ENCODE measurements around the gene JPH2.
"Not testable (repeated sequence)": the region's sequence is repeated elsewhere in the genome, so short reads cannot be mapped to it uniquely, and the experiment has no call there.

The JPH2 gene

GRCh38 chr20:44211177-44212039 lies 24.4 kb upstream of the JPH2 start:
- no peak for DNase-seq

DNA sequence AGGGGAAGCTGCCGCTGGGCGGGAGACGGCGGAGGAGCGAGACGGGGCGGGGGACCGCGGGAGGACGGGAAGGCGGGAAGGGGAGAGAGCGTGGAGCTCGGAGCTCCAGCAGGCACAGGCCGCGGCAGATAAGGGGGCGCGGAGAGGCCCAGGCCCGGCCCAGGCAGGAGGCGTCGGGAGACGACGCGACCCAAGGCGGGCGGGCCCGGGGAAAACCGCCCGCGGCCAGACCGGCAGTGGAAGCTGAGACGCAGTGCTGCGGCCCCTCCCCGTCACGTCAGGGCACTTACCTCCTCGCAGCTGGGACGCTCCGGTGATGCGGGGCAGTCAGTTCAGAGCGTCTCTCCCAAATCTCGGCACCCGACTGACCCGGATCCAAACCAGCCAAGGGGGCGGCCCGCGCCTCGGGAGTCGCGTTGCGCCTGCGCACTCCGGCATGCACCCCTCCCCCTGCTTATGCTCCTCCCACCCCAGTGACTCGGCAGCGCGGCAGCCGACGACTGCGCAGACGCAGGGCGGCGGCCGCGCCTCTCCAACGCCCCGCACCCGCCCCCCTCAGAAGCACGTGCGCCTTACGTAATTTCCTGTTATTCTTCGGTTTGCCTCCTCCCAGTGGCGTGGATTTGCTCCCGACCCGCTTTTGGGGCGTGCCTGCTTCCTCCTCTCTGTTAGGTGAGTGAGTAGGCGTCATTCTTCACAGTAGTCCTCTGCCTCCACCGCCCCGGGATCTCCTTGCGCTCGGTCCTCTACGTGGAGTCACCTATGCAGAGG lies 23.6 kb upstream of the JPH2 start, which contains the start of gene OSER1:
OSER1 (minus strand) TSS at position 366 of the 771 bp plus-strand sequence. CDS start 3,814 bp downstream, outside the sequence.
- peak; percentile 98 for DNase-seq

GRCh38 chr20:44209686-44210405 lies 22.9 kb upstream of the JPH2 start:
- DNase-seq, result no peak

- DNase-seq, result no peak
Measured at GRCh38 chr20:44208770-44209169, 21.8 kb upstream of the JPH2 start.

- no peak for DNase-seq
Measured at GRCh38 chr20:44208165-44208564, 21.2 kb upstream of the JPH2 start.

DNA sequence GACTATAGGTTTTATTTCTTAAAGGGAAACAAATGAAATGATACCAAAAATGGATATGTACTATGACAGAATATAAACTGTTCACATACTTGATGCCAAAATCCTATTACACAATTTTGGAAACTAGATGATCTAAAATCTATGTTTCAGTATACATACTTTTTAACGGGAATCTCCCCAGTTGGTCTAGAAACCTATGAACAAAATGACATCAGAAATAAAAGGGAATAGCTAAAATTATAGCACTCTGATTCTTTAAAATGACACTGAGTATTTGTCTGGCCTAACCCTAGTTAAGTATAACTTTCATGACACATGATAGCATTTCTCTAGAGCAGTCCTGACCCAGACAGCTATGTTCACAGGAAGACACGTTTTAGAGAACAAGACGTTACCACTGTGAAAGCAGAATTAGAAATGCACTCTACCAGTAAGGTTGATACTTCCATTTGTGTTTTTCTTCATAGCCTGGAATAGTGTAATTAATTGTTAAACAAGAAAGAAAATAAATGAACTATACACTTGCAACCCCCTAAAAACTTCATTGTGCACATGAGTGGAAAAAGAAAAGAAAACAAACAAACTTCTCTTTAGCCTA lies 20.2 kb upstream of the JPH2 start:
- DNase-seq, result no peak

GRCh38 chr20:44206132-44206531 lies 19.1 kb upstream of the JPH2 start:
- no peak for DNase-seq

- DNase-seq, result no peak
Measured at GRCh38 chr20:44204832-44205215, 17.8 kb upstream of the JPH2 start.

GRCh38 chr20:44204156-44204831 lies 17.3 kb upstream of the JPH2 start:
- DNase-seq, result no peak

- no peak for DNase-seq
Measured at GRCh38 chr20:44203161-44203560, 16.2 kb upstream of the JPH2 start.

DNA sequence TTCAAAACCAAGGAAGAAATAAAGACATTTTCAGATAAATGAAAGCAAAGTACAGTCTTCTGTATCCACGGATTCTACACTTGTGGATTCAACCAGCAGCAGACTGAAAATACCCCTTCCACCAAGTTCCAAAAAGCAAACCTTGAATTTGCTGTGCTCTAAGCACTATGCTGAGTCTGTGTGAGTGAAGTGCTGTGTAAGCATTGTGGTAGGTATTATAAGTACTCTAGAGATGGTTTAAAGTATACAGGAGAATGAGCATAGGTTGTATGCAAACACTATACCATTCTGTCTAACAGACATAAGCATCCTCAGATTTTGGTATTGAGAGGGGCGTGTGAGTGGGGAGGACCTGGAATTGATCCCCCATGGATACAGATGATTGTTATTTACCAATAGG lies 14.0 kb upstream of the JPH2 start:
- no peak for DNase-seq

GRCh38 chr20:44200371-44200770 lies 13.4 kb upstream of the JPH2 start:
- DNase-seq, result no peak

- no peak for DNase-seq
Measured at GRCh38 chr20:44199877-44200276, 12.9 kb upstream of the JPH2 start.

DNA sequence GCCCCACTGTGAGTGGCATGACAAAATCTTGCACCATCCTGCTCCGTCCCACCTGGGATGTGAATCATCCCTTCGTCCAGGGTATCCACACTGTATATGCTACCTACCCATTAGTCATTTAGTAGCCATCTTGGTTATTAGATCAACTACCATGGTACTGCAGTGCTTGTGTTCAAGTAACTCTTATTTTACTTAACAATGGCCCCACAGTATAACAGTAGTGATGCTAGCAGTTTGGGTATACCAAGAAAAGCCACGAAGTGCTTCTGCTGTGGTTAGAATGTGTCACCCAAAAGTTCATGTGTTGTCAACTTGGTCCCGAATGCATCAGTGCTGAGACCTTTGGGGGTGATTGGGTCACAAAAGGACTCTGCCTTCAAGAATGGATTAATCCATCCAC lies 11.9 kb upstream of the JPH2 start:
- DNase-seq, result no peak

DNA sequence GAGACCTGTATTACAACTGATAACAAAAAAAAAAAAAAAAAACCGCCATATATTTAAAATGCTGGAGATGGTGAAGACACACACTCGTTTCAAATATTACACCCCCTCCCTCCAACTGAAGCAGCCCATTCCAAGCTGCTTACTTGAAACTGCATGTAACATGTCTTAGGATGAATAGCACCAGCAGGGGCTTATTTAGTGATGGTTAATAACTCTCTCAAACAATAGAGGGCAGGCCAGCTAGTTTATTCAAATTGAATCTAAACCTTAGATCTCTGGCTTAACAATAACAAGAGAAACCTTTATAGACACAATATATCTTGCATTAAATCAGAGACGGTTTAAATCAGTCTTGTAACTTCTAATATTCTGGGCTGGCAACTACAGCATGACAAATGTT lies 9.3 kb upstream of the JPH2 start:
- no peak for DNase-seq

DNA sequence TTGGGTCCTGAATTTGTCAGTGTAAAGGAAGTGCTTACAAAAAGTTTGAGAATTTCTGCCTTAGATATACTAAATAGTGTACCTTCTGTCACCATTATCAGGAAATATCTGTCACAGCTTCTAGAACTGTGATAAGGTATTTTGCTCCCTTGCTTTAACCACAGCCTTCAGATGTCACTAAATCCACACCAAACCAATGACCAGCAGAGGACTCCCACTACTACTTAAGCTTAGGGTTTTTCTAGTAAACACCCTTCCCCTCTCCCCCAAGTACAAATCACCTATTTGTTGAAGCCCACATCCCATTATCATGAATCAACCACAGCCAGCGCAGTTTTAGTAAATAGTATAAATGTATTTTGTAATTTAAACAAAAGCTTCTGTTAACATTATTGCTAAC lies 8.6 kb upstream of the JPH2 start:
- DNase-seq, result no peak

DNA sequence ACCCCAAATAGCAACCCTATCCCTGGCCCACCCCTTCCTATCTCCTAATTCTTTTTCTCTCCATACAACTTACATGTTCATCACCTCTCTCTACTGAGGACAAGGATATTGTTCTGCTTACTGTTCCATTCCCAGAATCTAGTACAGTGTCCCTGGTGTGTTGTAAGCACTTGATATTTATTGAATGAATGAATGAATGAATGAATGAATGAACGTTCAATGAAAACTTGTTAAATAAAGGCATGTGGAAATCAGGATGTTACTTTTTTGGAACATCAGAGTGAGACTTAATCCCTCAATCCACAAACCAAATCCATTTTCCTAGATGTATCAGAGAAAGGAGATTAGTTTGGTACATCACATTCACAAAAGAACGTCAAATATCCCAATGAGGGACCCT lies 6.8 kb upstream of the JPH2 start:
- DNase-seq, result no peak

DNA sequence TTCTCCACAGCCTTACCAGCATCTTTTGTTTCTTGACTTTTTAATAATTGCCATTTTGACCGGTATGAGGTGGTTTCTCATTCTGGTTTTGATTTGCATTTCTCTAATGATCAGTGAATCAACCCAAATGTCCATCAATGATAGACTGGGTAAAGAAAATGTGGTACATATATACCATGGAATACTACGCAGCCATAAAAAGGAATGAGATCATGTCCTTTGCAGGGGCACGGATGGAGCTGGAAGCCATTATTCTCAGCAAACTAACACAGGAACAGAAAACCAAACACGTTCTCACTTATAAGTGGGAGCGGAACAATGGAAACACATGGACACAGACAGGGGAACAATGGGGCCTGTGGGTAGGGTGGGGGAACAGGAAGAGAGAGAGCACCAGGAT lies 4.7 kb upstream of the JPH2 start:
- DNase-seq, result not testable (repeated sequence)

DNA sequence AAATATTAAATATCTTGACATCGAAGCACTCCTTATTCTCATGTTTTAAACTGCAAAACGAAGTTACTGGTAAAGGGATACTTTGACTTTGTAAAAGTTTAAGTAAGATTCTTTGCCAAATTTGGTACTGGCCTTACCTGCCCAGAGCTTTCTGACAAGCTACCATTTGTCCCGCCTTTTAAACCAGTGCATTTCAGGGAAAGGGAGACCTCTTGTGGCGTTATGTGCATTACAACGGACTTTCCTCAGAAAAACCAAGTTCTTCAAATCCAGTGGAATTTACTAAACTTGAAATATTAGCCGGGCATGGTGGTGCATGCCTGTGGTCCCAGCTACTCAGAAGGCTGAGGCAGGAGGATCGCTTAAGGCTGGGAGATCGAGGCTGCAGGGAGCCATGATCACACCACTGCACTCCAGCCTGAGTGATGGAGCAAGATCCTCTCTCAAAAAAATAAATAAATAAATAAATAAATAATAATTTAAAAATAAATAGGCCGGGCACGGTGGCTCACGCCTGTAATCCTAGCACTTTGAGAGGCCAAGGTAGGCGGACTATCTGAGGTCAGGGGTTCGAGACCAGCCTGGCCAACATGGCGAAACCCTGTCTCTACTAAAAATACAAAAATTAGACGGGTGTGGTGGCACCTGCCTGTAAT lies 3.3 kb upstream of the JPH2 start:
- DNase-seq, result peak; percentile 54

GRCh38 chr20:44188752-44189151 lies 1.8 kb upstream of the JPH2 start:
- no peak for DNase-seq

DNA sequence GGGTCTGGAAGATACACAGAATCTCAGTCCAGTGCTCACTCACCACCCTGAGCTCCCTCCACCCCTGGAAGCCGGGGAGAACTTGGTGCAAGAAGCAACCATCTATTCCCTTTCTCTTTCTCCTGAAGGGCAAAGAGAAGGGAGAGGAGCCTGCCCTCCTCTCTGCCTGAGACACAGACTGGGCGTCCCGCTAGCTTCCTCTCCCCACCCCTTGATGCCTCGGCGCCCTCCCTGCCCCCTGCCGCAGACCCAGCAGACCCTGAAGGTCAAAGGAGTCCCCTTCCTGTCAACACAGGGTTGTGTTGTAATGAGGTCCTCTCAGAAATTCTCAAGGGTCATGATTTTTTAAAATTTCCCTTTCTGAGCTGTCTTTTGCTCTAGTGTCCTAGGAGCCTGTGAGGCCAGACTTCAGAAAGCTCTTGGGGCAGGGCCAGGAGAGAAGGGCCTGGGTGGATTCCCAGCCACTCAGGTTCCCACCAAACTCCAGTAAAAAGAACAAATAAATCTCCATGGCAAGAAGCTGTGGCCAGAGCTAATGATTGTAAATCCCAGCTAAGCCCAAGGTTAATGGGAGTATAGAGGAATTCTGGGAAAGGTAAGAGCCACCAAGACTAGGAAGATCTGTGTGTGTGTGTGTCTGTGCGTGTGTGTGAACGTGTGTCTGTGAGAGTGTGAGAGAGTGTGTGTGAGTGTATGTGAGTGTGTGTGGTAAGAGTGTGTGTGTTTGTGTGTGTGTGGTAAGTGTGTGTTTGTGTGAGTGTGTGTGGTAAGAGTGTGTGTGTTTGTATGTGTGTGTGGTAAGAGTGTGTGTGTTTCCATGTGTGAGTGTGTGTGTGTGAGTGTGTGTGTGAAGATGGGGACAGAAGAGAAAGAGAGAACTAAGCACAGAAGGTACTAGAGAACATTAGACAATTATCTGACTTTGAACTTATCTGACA lies 1.1 kb upstream of the JPH2 start:
- DNase-seq, result no peak
